CD14-positive monocyte (primary cell): ENCODE results near the gene SLC18A3. TPM values are rescaled to one million over a fixed set of nuclear protein-coding genes. Genes with fewer than 3 reads are reported as not detected.

Experiments used
- DNase-seq, 3 donors: peaks; one replicate each; pipeline ENCODE4 v3.0.0-alpha.2; 2011 to 2022
- H2AFZ ChIP-seq: 2 replicates; pipeline ENCODE4 v1.6.0; 2012; ENCODE audit warnings: mild to moderate bottlenecking, low read depth, low read length, inconsistent platforms; ENCODE audit not compliant: insufficient read depth, poor library complexity, severe bottlenecking
- H3K27ac ChIP-seq, 2 donors: 1 replicate in 1 of 2; 2 replicates in 1 of 2; pipeline ENCODE4 v1.5.1; 2012 to 2013; ENCODE audit warnings: low read length in 2 of 2, control low read depth in 1 of 2, inconsistent platforms in 1 of 2, low read depth in 1 of 2, mild to moderate bottlenecking in 1 of 2
- H3K27me3 ChIP-seq, 2 donors: one replicate each; pipeline versions ENCODE4 v1.6.0 to v1.6.1; 2011 to 2013; ENCODE audit warnings: low read length in 2 of 2; ENCODE audit not compliant: control insufficient read depth in 2 of 2, insufficient read depth in 2 of 2
- H3K36me3 ChIP-seq, 2 donors: replicated peaks in 1 of 2; 1 replicate in 1 of 2; 2 replicates in 1 of 2; pipeline versions ENCODE4 v1.5.1 to v1.6.1; 2012 to 2013; ENCODE audit warnings: low read length in 2 of 2, control low read depth in 1 of 2, inconsistent platforms in 1 of 2, mild to moderate bottlenecking in 1 of 2; ENCODE audit not compliant: insufficient read depth in 2 of 2, control insufficient read depth in 1 of 2
- H3K4me1 ChIP-seq, 2 donors: 1 replicate in 1 of 2; 2 replicates in 1 of 2; pipeline versions ENCODE4 v1.5.1 to v1.6.1; 2012 to 2013; ENCODE audit warnings: low read length in 2 of 2, control low read depth in 1 of 2, inconsistent platforms in 1 of 2, mild to moderate bottlenecking in 1 of 2, moderate library complexity in 1 of 2; ENCODE audit not compliant: insufficient read depth in 2 of 2, control insufficient read depth in 1 of 2
- H3K4me2 ChIP-seq: replicated peaks from 2 replicates; pipeline ENCODE3; 2012; ENCODE audit warnings: low read length, moderate library complexity, mild to moderate bottlenecking; ENCODE audit not compliant: poor library complexity, severe bottlenecking; ENCODE audit errors: extremely low read depth
- H3K4me3 ChIP-seq, 3 experiments: fragments of 200-600 bp in 1 of 3; sonication (generic) in 1 of 3; replicated peaks in 1 of 3; 1 replicate in 2 of 3; 2 replicates in 1 of 3; pipeline ENCODE4 v1.5.1; 2011 to 2013; ENCODE audit warnings: low read length in 3 of 3, mild to moderate bottlenecking in 3 of 3, control low read depth in 2 of 3, low read depth in 2 of 3, inconsistent platforms in 1 of 3, moderate library complexity in 1 of 3
- H3K79me2 ChIP-seq: 2 replicates; pipeline ENCODE4 v1.6.0; 2012; ENCODE audit warnings: mild to moderate bottlenecking, control low read depth, inconsistent platforms, low read length, moderate library complexity; ENCODE audit not compliant: insufficient read depth
- H3K9ac ChIP-seq: 2 replicates; pipeline ENCODE4 v1.6.0; 2017; ENCODE audit warnings: low read length, mild to moderate bottlenecking; ENCODE audit not compliant: insufficient read depth, poor library complexity, severe bottlenecking
- H3K9me3 ChIP-seq, 2 donors: replicated peaks in 1 of 2; 1 replicate in 1 of 2; 2 replicates in 1 of 2; pipeline versions ENCODE4 v1.5.1 to v1.6.1; 2012 to 2013; ENCODE audit warnings: low read length in 2 of 2, control low read depth in 1 of 2; ENCODE audit not compliant: control insufficient read depth in 1 of 2, insufficient read depth in 1 of 2
- H4K20me1 ChIP-seq: 2 replicates; pipeline ENCODE4 v1.6.0; 2012; ENCODE audit warnings: mild to moderate bottlenecking, low read length, control low read depth, moderate library complexity; ENCODE audit not compliant: insufficient read depth
- H3K27ac Mint-ChIP-seq, 7 donors: one replicate each; pipeline ENCODE4 v1.8.0; 2020; ENCODE audit warnings: mild to moderate bottlenecking in 7 of 7, mixed read lengths in 7 of 7, moderate library complexity in 6 of 7, inconsistent platforms in 2 of 7
- H3K27me3 Mint-ChIP-seq, 3 donors: one replicate each; pipeline ENCODE4 v1.8.0; 2021 to 2022; ENCODE audit warnings: low read depth in 3 of 3, mild to moderate bottlenecking in 3 of 3, mixed read lengths in 3 of 3, moderate library complexity in 3 of 3, inconsistent platforms in 1 of 3
- H3K36me3 Mint-ChIP-seq, 2 donors: one replicate each; pipeline ENCODE4 v1.8.0; 2020; ENCODE audit warnings: mixed read lengths in 2 of 2, inconsistent platforms in 1 of 2, mild to moderate bottlenecking in 1 of 2
- H3K4me1 Mint-ChIP-seq: one replicate; pipeline ENCODE4 v1.8.0; 2020; ENCODE audit warnings: mild to moderate bottlenecking, mixed read lengths
- H3K4me3 Mint-ChIP-seq, 2 donors: one replicate each; pipeline ENCODE4 v1.8.0; 2020; ENCODE audit warnings: mild to moderate bottlenecking in 2 of 2, mixed read lengths in 2 of 2, moderate library complexity in 1 of 2
- H3K9me3 Mint-ChIP-seq, 7 donors: one replicate each; pipeline ENCODE4 v1.8.0; 2020 to 2022; ENCODE audit warnings: mixed read lengths in 7 of 7, mild to moderate bottlenecking in 6 of 7, moderate library complexity in 6 of 7, inconsistent platforms in 2 of 7
- WGBS: methylation state at CpG from one replicate; pipeline ENCODE4 v1.1.5; 2013; ENCODE audit warnings: missing lambda C conversion rate; ENCODE audit not compliant: insufficient coverage; 5-methylcytosine and 5-hydroxymethylcytosine counted together
- intact Hi-C, 2 donors: fragments of 100-400 bp; cut with micrococcal nuclease; formaldehyde crosslinking; loops; one replicate each; pipeline versions ENCODE4 v1.15.0 to v1.15.1; 2023
- polyA plus RNA-seq, 3 donors: library from polyadenylated mRNA; depleted of rRNA in 1 of 3; unstranded in 2 of 3; stranded (reverse) in 1 of 3; fragments of 300-500 nt in 2 of 3; fragments of >200 nt in 1 of 3; fragmentation: Illumina TruSeq in 2 of 3; gene quantifications; 1 replicate in 2 of 3; 2 replicates in 1 of 3; pipeline ENCODE4 v1.2.3, GENCODE V29; 2012 to 2021
- TF ChIP-seq, protein P1 (sequence below): fragments of 200-600 bp; IDR thresholded peaks from one replicate; pipeline ENCODE4 v1.8.0; 2022; ENCODE audit warnings: antibody characterized with exemption, mild to moderate bottlenecking

SLC18A3 gene
- polyA plus RNA-seq, 3 donors: not detected

DNA sequence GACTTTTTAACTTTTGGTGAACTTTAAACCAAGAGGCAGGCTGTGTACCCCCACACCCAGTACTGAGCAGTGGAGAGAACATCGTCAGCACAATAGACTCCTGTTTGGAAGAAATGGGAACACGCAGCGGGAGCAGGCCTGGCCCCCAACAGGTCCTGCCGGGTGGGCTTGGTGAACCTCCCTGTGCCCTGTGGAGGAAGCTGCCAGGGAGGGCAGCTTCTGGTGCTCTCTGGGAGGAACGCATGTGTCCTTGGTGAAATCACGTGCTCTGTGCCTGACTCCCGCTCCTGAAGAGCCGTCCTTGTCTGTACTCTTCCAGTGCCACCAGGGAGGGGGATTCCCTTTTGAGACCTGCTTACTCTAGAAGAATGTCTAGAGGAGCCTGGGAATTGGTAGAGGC lies 35.3 kb downstream of the SLC18A3 start:
- Mint-ChIP-seq H3K9me3 (peaks cover 0 to 6% (median 2%) of the 10 kb centered on the region in 7 donors), H3K4me1 (peaks cover 26% of the 10 kb centered on the region), H3K36me3 (no peaks in the 10 kb centered on the region), H3K4me3 (no peak overlapping the region), H3K27ac (no peak overlapping the region), H3K27me3 (peaks cover 9 to 17% (median 17%) of the 10 kb centered on the region in 3 donors)
- TF ChIP-seq, protein P1, sequence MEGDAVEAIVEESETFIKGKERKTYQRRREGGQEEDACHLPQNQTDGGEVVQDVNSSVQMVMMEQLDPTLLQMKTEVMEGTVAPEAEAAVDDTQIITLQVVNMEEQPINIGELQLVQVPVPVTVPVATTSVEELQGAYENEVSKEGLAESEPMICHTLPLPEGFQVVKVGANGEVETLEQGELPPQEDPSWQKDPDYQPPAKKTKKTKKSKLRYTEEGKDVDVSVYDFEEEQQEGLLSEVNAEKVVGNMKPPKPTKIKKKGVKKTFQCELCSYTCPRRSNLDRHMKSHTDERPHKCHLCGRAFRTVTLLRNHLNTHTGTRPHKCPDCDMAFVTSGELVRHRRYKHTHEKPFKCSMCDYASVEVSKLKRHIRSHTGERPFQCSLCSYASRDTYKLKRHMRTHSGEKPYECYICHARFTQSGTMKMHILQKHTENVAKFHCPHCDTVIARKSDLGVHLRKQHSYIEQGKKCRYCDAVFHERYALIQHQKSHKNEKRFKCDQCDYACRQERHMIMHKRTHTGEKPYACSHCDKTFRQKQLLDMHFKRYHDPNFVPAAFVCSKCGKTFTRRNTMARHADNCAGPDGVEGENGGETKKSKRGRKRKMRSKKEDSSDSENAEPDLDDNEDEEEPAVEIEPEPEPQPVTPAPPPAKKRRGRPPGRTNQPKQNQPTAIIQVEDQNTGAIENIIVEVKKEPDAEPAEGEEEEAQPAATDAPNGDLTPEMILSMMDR: no peak
- Histone ChIP-seq H3K79me2 (no peaks in the 10 kb centered on the region), H3K9me3 (no peaks in the 10 kb centered on the region), H3K36me3 (no peaks in the 10 kb centered on the region), H4K20me1 (no peaks in the 10 kb centered on the region), H3K27me3 (peaks cover 0 to 3% of the 10 kb centered on the region in 2 donors), H3K4me2 (no peak overlapping the region), H3K27ac (no peak overlapping the region), H2AFZ (no peak overlapping the region), H3K4me1 (peaks cover 10 to 13% of the 10 kb centered on the region in 2 donors), H3K4me3 (no peak overlapping the region), H3K9ac (no peak overlapping the region)
- no peak for DNase-seq
- WGBS: 82% methylated on average over 7 of the region's 8 CpGs
- intact Hi-C loops: no loop called here

DNA sequence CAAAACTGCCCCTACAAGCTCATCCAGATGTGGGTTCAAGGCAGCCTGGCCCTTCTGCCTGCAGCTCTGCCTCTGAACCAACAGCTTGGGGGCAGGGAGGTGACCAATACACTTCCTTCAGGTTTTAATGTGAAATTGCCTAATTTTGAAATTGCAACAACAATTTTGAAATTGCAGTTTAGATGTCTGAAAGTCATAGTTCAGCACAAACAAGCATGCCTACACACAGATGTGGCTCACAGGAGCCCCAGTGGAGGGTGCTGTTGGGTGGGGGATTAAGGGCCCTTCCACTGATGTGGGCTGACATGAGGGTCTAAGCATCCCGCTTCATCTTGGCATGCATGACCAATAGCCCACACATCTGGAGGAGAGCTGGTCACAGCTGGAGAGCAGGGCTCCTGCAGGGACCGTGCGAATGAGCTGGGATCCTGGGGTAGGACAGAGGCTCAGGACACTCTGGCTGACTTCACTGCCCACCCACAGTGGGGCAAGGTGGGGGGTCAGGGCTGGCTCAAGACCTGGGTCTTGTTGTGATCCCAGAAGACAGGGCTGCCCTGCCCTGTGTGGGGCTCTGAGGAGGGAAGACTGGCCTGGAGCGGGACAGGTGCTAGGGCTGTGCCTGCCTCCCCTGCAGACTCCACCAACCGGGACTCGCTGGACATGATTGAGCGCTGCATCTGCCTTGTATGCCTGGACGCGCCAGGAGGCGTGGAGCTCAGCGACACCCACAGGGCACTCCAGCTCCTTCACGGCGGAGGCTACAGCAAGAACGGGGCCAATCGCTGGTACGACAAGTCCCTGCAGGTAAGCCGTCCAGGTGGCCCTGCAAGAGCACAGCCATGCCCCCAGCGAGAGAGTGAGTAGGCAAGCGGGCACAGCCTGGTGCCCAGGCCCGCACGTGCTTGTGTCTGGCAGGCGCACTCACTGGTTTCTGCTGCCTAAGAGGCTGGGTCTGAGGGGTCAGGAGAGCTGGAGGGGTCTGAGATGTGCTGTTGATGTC lies 36.1 kb downstream of the SLC18A3 start:
- peaks cover 26% of the 10 kb centered on the region for H3K4me1 Mint-ChIP-seq
- intact Hi-C loops: no loop called here
- Histone ChIP-seq H3K79me2 (no peaks in the 10 kb centered on the region), H3K9ac (peak overlapping the region; percentile 15), H3K4me1 (peaks cover 10 to 13% of the 10 kb centered on the region in 2 donors), H3K27ac (no peak overlapping the region), H2AFZ (no peak overlapping the region), H3K4me3 (no peak overlapping the region), H3K36me3 (no peaks in the 10 kb centered on the region), H3K9me3 (no peaks in the 10 kb centered on the region), H3K27me3 (peaks cover 0 to 3% of the 10 kb centered on the region in 2 donors), H3K4me2 (no peak overlapping the region), H4K20me1 (no peaks in the 10 kb centered on the region)
- H3K4me3 Mint-ChIP-seq: no peak overlapping the region
- H3K9me3 Mint-ChIP-seq: peaks cover 0 to 6% (median 2%) of the 10 kb centered on the region in 7 donors
- DNase-seq: no peak
- H3K36me3 Mint-ChIP-seq: no peaks in the 10 kb centered on the region
- peaks cover 11 to 16% (median 13%) of the 10 kb centered on the region in 3 donors for H3K27me3 Mint-ChIP-seq
- peak overlapping the region in 1 of 7 donors; percentile 76 for H3K27ac Mint-ChIP-seq
- TF ChIP-seq, protein P1: no peak
- WGBS: 94% methylated on average over 22 of the region's 22 CpGs
